RWPE1 (cell line): Measurements from ENCODE around the gene ZNF667.
A peak's percentile ranks its signal among the peaks of the same experiment; 100 is the strongest.

Experiments used
- CTCF ChIA-PET: fragments of 350-600 bp; sonication (Branson Sonifier 250); formaldehyde crosslinking; extraction: SDS; loops from one replicate; lab custom pipeline; 2021; lab: Yijun Ruan, JAX
- POLR2A ChIA-PET: fragments of 400-600 bp; formaldehyde crosslinking; extraction: SDS; loops from one replicate; lab custom pipeline; 2020; ENCODE audit warnings: antibody characterized with exemption; ENCODE audit not compliant: low non-redundant PET; lab: Yijun Ruan, JAX
- DNase-seq: peaks from one replicate; pipeline ENCODE4 v3.0.0; 2012; ENCODE audit warnings: low spot score
- H3K27ac ChIP-seq: fragments of 450-650 bp; 2 replicates; pipeline ENCODE4 v1.5.1; 2017
- CTCF ChIP-seq: fragments of 450-650 bp; conservative IDR thresholded peaks from 2 replicates; pipeline ENCODE4 v1.5.1; 2017; ENCODE audit warnings: low read depth, mild to moderate bottlenecking

The ZNF667 gene

GRCh38 chr19:56393119-56394012 is 83.8 kb downstream of the ZNF667 start, which contains the start of gene ZNF582:
Gene ZNF582, minus strand, starts transcription at chr19:56393534. Its CDS starts 1,782 bp downstream, at chr19:56391752.
- POLR2A ChIA-PET: no interaction called here
- no peak for TF ChIP-seq CTCF
- CTCF ChIA-PET: no interaction called here
- no peak within 1 kb of the TSS for H3K27ac ChIP-seq
- peak; percentile 45 for DNase-seq
